Measurements from ENCODE around the gene PCDHGA8.

GRCh38 chr5:141422742-141423291 is 30.4 kb downstream of the PCDHGA8 start:
- no peak for TF ChIP-seq CSDC2 (CRISPR knock-in tag; IDR thresholded peaks at IDR 0.05)
- TF ChIP-seq, protein P1, sequence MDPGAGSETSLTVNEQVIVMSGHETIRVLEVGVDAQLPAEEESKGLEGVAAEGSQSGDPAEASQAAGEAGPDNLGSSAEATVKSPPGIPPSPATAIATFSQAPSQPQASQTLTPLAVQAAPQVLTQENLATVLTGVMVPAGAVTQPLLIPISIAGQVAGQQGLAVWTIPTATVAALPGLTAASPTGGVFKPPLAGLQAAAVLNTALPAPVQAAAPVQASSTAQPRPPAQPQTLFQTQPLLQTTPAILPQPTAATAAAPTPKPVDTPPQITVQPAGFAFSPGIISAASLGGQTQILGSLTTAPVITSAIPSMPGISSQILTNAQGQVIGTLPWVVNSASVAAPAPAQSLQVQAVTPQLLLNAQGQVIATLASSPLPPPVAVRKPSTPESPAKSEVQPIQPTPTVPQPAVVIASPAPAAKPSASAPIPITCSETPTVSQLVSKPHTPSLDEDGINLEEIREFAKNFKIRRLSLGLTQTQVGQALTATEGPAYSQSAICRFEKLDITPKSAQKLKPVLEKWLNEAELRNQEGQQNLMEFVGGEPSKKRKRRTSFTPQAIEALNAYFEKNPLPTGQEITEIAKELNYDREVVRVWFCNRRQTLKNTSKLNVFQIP (CRISPR knock-in tag; IDR thresholded peaks at IDR 0.05; ENCODE audit: borderline replicate concordance, low read depth) = no peak

Measured in SK-N-SH treated with all-trans-retinoic acid at 6 μM for 48 hours (cell line).